Stimulated activated effector memory CD8-positive, alpha-beta T cell treated with anti-CD3 and anti-CD28 coated beads, Interleukin-12 subunit alpha, Interleukin-12 subunit beta, amount 100 ng/mL, for 72 hours (primary cell): Measurements from ENCODE around the gene SHISA4.

Source experiments
- ATAC-seq: fragments of 150-1000 bp; cut with Tn5 transposase; 2 replicates; pipeline ENCODE4 v1.10.0; 2021
- DNase-seq, 2 donors: peaks; one replicate each; pipeline ENCODE4 v3.0.0; 2021 to 2022; ENCODE audit warnings: low spot score in 2 of 2
- H3K27ac Mint-ChIP-seq: one replicate; pipeline ENCODE4 v1.8.0; 2022; ENCODE audit warnings: mild to moderate bottlenecking, mixed read lengths
- H3K36me3 Mint-ChIP-seq: one replicate; pipeline ENCODE4 v1.8.0; 2022; ENCODE audit warnings: mild to moderate bottlenecking, mixed read lengths
- H3K4me1 Mint-ChIP-seq: one replicate; pipeline ENCODE4 v1.8.0; 2022; ENCODE audit warnings: mixed read lengths
- H3K4me3 Mint-ChIP-seq: one replicate; pipeline ENCODE4 v1.8.0; 2022; ENCODE audit warnings: mild to moderate bottlenecking, mixed read lengths
- H3K9me3 Mint-ChIP-seq: one replicate; pipeline ENCODE4 v1.8.0; 2022; ENCODE audit warnings: mixed read lengths

The SHISA4 gene

GRCh38 chr1:201870397-201870796 lies 18.3 kb upstream of the SHISA4 start:
- Mint-ChIP-seq H3K27ac (no peak overlapping the region), H3K36me3 (peaks cover 100% of the 10 kb centered on the region), H3K4me3 (no peak overlapping the region), H3K4me1 (no peaks in the 10 kb centered on the region), H3K9me3 (no peaks in the 10 kb centered on the region)
- ATAC-seq (no peak), DNase-seq (no peak)

- no peak for DNase-seq
- Mint-ChIP-seq H3K36me3 (peaks cover 92% of the 10 kb centered on the region), H3K4me3 (no peak overlapping the region), H3K27ac (no peak overlapping the region), H3K4me1 (no peaks in the 10 kb centered on the region), H3K9me3 (no peaks in the 10 kb centered on the region)
- no peak for ATAC-seq
Measured at GRCh38 chr1:201874672-201875071, 14.0 kb upstream of the SHISA4 start.

- H3K9me3 Mint-ChIP-seq = no peaks in the 10 kb centered on the region
- peak overlapping the region; percentile 74 for H3K27ac Mint-ChIP-seq
- no peak for ATAC-seq
- H3K4me1 Mint-ChIP-seq = no peaks in the 10 kb centered on the region
- H3K36me3 Mint-ChIP-seq = peaks cover 76% of the 10 kb centered on the region
- no peak overlapping the region for H3K4me3 Mint-ChIP-seq
- no peak for DNase-seq
Measured at GRCh38 chr1:201876148-201876818, 12.4 kb upstream of the SHISA4 start.

GRCh38 chr1:201877877-201878401 lies 10.8 kb upstream of the SHISA4 start:
- no peaks in the 10 kb centered on the region for H3K4me1 Mint-ChIP-seq
- DNase-seq = no peak
- H3K36me3 Mint-ChIP-seq = peaks cover 59% of the 10 kb centered on the region
- H3K4me3 Mint-ChIP-seq = no peak overlapping the region
- no peaks in the 10 kb centered on the region for H3K9me3 Mint-ChIP-seq
- ATAC-seq = peak; percentile 57
- no peak overlapping the region for H3K27ac Mint-ChIP-seq

GRCh38 chr1:201880928-201881571 lies 7.6 kb upstream of the SHISA4 start:
- ATAC-seq = no peak
- no peak overlapping the region for H3K27ac Mint-ChIP-seq
- DNase-seq = no peak
- H3K36me3 Mint-ChIP-seq = peaks cover 28% of the 10 kb centered on the region
- no peaks in the 10 kb centered on the region for H3K4me1 Mint-ChIP-seq
- no peaks in the 10 kb centered on the region for H3K9me3 Mint-ChIP-seq
- no peak overlapping the region for H3K4me3 Mint-ChIP-seq

- H3K36me3 Mint-ChIP-seq = peaks cover 22% of the 10 kb centered on the region
- DNase-seq = no peak
- no peaks in the 10 kb centered on the region for H3K4me1 Mint-ChIP-seq
- ATAC-seq = no peak
- H3K27ac Mint-ChIP-seq = no peak overlapping the region
- no peaks in the 10 kb centered on the region for H3K9me3 Mint-ChIP-seq
- H3K4me3 Mint-ChIP-seq = no peak overlapping the region
Measured at GRCh38 chr1:201881617-201882016, 7.1 kb upstream of the SHISA4 start.

GRCh38 chr1:201882665-201883132 lies 6.0 kb upstream of the SHISA4 start:
- no peaks in the 10 kb centered on the region for H3K4me1 Mint-ChIP-seq
- no peak overlapping the region for H3K4me3 Mint-ChIP-seq
- peaks cover 14% of the 10 kb centered on the region for H3K36me3 Mint-ChIP-seq
- H3K9me3 Mint-ChIP-seq = no peaks in the 10 kb centered on the region
- DNase-seq = no peak
- H3K27ac Mint-ChIP-seq = no peak overlapping the region
- peak; percentile 38 for ATAC-seq

GRCh38 chr1:201883266-201883665 lies 5.4 kb upstream of the SHISA4 start:
- H3K9me3 Mint-ChIP-seq = no peaks in the 10 kb centered on the region

GRCh38 chr1:201883786-201884185 lies 4.9 kb upstream of the SHISA4 start:
- Mint-ChIP-seq H3K4me1 (no peaks in the 10 kb centered on the region), H3K36me3 (peaks cover 4% of the 10 kb centered on the region), H3K4me3 (no peak overlapping the region), H3K27ac (no peak overlapping the region), H3K9me3 (no peaks in the 10 kb centered on the region)
- ATAC-seq (peak; percentile 65), DNase-seq (no peak)

More at GRCh38 chr1:201883266-201883665, 5.4 kb upstream of the SHISA4 start:
- no peaks in the 10 kb centered on the region for H3K4me1 Mint-ChIP-seq
- no peak overlapping the region for H3K27ac Mint-ChIP-seq
- peaks cover 9% of the 10 kb centered on the region for H3K36me3 Mint-ChIP-seq
- H3K4me3 Mint-ChIP-seq = no peak overlapping the region
- DNase-seq = no peak
- ATAC-seq = no peak

- H3K4me1 Mint-ChIP-seq = peaks cover 2% of the 10 kb centered on the region
- H3K4me3 Mint-ChIP-seq = no peak overlapping the region
- no peaks in the 10 kb centered on the region for H3K36me3 Mint-ChIP-seq
- H3K9me3 Mint-ChIP-seq = no peaks in the 10 kb centered on the region
- ATAC-seq (no peak), DNase-seq (no peak)
- no peak overlapping the region for H3K27ac Mint-ChIP-seq
Measured at GRCh38 chr1:201884425-201884824, 4.3 kb upstream of the SHISA4 start.

- no peak overlapping the region for H3K27ac Mint-ChIP-seq
- no peak overlapping the region for H3K4me3 Mint-ChIP-seq
- H3K36me3 Mint-ChIP-seq = no peaks in the 10 kb centered on the region
- no peaks in the 10 kb centered on the region for H3K9me3 Mint-ChIP-seq
- no peak for ATAC-seq
- no peak for DNase-seq
- peaks cover 6% of the 10 kb centered on the region for H3K4me1 Mint-ChIP-seq
Measured at GRCh38 chr1:201885531-201886075, 3.1 kb upstream of the SHISA4 start.

GRCh38 chr1:201886103-201886885 lies 2.4 kb upstream of the SHISA4 start:
- Mint-ChIP-seq H3K4me1 (peaks cover 6% of the 10 kb centered on the region), H3K36me3 (no peaks in the 10 kb centered on the region), H3K27ac (no peak overlapping the region), H3K4me3 (no peak overlapping the region), H3K9me3 (no peaks in the 10 kb centered on the region)
- DNase-seq (no peak), ATAC-seq (no peak)

- Mint-ChIP-seq H3K27ac (no peak overlapping the region), H3K9me3 (no peaks in the 10 kb centered on the region), H3K4me1 (peaks cover 6% of the 10 kb centered on the region), H3K4me3 (no peak overlapping the region), H3K36me3 (no peaks in the 10 kb centered on the region)
- DNase-seq (no peak), ATAC-seq (no peak)
Measured at GRCh38 chr1:201887116-201887866, 1.4 kb upstream of the SHISA4 start.

- DNase-seq (no peak), ATAC-seq (no peak)
- H3K27ac Mint-ChIP-seq = no peak overlapping the region
Measured at GRCh38 chr1:201889090-201889968, 631 bp downstream of the SHISA4 start.

More at GRCh38 chr1:201889090-201889968, 631 bp downstream of the SHISA4 start:
- Mint-ChIP-seq H3K9me3 (no peaks in the 10 kb centered on the region), H3K4me1 (peaks cover 6% of the 10 kb centered on the region), H3K4me3 (peak overlapping the region; percentile 63), H3K36me3 (no peaks in the 10 kb centered on the region)
